Islet precursor cell (in vitro differentiated cells): Measurements from ENCODE around the gene LTBP2.

ENCODE experiments used
- DNase-seq: peaks from one replicate; pipeline ENCODE4 v3.0.0-alpha.2; 2018

LTBP2 gene

DNA sequence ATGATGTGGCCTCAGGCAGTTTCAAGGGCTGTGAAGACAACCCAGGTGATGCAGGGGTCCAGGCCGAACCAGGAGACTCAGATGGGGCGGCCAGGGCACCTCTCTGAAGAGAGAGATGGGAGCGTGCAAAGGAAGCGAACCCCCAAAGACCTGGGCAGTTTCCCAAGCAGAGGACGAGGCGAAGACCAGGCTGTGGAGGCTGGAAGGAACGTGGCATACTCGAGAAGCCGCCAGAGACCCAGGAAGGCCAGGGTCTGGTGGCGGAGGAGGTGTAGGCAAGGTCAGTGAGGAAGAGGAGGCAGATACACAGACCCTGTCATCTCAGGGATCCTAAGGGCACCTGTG, 24.7 kb downstream of the LTBP2 start:
- no peak for DNase-seq

- DNase-seq: no peak
Measured at GRCh38 chr14:74586681-74587362, 25.2 kb downstream of the LTBP2 start.

- no peak for DNase-seq
Measured at GRCh38 chr14:74585406-74586335, 26.4 kb downstream of the LTBP2 start.

GRCh38 chr14:74584951-74585350, 27.1 kb downstream of the LTBP2 start:
- DNase-seq: no peak

DNA sequence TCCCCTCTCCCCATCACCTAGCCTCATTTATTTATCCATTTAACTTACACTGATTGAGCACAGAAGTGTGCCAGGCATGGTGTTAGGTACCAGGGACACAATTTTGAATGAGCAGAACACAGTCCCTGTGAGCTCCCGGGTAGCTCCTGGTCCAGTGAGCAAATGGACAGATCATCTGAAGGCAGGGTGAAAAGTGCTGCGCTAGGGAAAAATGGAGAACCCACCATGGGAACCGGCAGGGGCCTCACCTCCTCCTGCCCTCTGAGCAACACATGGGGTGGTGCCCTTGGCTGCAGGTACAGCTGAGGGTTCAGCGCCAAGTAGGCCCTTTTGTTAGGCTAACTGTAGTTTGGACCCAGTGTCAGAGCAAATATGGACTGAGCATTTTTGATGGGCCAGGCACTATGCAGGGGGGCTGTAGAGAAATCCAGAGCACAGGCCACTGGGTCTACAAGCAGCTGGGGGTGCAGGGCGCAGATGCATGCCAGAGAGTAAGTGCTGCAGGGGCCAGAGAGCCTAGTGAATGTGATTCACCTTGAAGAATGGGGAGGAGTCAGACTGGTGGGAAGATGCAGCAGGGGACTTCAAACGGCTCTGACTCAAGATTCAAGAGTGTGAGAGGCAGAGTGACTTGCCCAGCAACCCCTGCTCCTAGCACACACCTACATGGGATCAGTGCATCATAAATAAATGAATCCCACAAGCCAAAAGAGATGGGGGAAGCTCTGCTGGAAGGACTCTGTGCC, 28.2 kb downstream of the LTBP2 start:
- peak; percentile 93 for DNase-seq

- DNase-seq: no peak
Measured at GRCh38 chr14:74582910-74583581, 29.0 kb downstream of the LTBP2 start.

GRCh38 chr14:74580275-74580672, 31.8 kb downstream of the LTBP2 start:
- no peak for DNase-seq

DNA sequence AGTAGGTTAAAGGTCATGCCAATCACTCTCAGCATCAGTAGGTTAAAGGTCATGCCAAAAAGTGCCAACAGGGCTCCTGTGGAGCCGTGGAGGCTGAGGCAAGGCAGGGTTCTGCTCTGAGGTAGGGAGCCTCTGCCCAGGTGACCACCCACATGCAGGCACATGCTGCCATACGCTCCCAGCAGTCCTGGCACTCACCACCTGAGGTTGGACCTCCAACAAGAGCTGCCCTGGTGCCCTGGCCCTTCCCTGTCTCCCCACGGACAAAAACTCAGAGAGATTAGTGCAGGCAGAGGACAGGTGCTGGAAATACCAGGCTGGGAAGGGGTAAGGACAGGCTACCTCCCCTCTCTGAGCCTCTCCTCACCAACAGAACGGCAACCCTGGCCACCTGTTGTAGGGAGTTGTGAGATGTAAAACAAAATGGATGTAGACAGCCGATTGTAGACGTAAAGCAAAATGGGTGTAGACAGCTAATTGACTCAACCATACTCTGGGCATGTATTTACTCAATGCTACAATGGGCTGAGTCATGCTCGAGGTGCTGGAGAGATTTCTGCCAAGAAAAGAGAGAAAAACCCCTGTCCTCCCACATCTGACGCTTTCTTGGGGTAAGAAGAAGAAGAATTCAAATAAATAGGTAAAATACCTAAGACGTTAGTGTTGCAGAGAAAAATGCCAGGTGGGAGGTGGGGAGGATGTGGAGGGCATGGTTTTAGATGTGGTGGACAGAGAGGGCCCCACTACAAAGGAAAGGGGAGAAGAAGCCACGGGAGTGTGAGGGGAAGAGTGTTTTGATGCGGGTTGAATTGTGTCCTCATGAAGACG, 32.4 kb downstream of the LTBP2 start:
- DNase-seq: peak; percentile 79

DNA sequence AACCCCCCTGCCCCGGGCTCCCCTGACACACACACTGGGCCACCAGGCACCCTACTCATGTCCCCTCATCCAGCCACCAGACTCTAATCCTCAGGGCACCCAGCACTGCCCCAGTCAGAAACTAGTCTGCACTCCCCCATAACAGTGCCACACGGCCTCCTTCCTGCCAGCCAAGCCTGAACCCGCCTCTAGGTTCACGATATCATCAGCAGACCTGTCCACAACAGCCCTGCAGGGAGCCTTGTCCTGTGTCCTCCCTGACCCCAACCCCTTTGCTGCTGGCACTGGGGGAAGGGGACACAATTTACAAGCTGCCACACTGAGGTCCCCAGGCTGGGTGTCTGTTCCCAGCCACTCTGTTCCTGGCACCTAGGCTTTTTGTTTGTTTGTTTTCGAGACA, 33.6 kb downstream of the LTBP2 start:
- DNase-seq: no peak

DNA sequence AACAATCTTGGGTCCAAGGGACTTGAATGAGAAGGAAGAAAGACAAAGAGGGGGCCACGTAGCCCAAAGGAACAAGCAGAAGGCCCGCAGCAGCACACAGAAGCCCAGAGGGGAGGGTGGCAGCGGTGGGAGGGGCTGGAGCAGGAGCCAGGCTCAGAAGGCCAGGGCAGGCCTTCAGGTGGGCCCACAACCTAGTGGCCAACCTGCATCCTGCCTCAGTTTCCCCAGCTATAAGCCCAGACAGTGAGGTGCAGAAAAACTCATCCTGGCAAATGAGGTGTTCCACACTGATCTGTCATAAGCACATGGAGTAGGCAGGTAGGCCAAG, 34.1 kb downstream of the LTBP2 start:
- no peak for DNase-seq

- DNase-seq: no peak
Measured at GRCh38 chr14:74577247-74577947, 34.6 kb downstream of the LTBP2 start.

- no peak for DNase-seq
Measured at GRCh38 chr14:74575936-74576335, 36.1 kb downstream of the LTBP2 start.

- no peak for DNase-seq
Measured at GRCh38 chr14:74575507-74575906, 36.5 kb downstream of the LTBP2 start.

- peak; percentile 76 for DNase-seq
Measured at GRCh38 chr14:74574706-74575105, 37.3 kb downstream of the LTBP2 start.

DNA sequence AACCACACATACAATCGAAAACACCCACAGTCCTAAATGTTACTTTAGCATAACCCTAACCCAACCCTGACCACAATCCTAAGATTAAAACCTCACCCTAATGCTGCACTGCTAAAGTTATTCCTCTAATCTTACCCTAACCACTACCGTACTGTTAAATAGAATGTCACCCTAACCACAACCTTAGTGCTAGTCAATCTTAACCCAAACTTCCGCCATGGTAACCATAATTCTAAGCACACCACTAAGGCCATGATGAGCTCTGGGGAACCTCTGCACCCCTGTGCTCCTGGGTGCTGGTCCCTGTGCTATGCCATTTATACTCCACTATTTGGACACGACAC, 38.0 kb downstream of the LTBP2 start:
- no peak for DNase-seq

DNA sequence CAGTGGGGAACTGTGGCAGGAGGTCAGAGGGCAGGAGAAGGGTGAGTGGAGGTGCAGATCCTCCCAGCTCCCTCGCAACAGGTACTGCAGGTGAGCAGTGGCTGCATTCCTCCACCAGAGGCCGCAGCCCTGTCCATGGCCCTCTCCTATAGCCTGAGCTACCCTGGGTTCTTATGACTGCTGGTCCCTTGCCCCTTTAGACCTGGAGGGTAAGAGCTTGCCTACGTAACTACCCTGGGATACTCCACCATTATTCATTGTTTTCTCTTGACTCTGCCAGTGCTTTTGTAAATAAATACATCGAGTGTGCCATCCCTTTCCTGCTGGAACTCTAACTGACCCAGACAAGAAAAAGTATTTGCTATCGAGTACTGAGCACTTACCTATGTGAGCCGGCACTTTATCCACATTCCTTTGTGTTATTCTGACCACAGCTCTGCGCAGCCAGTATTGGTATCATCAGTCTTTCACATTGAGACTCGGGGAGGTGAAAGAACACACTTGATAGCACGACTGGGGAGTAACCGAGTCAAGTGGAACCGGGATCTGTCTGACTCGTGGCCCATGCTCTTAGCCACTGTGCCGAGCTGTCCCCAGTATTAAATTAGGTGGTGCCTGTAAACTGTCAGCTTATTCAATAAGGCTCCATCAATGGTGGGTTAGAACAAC, 38.5 kb downstream of the LTBP2 start:
- no peak for DNase-seq

DNA sequence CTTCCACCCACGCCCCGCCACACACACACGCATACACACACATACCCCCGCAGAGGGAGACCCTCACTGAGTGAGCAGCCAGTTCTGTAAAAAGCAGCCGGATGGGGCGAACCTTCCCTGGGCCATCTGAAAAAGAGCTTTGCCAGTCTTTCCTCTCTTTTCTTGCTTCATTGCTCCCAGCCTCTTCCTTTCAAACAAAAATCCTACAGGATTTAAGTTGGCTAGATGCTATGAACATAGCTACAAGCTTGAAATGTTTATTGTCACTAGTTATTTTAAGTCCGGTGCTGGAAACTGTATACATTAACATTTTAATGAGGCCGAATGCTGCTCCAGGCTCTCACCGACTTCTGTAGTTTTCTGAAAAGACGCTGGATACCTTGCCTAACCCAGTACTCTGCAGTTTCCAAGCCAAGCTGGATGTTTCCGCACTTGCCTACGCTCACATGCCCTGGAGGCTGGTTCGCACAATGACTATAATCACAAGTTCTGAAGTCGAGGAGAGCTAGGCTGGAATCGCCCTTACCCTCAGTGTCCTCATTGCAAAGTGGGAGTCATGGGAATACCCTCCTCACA, 39.2 kb downstream of the LTBP2 start:
- DNase-seq: peak; percentile 74

GRCh38 chr14:74571901-74572725, 39.9 kb downstream of the LTBP2 start:
- DNase-seq: peak; percentile 84

DNA sequence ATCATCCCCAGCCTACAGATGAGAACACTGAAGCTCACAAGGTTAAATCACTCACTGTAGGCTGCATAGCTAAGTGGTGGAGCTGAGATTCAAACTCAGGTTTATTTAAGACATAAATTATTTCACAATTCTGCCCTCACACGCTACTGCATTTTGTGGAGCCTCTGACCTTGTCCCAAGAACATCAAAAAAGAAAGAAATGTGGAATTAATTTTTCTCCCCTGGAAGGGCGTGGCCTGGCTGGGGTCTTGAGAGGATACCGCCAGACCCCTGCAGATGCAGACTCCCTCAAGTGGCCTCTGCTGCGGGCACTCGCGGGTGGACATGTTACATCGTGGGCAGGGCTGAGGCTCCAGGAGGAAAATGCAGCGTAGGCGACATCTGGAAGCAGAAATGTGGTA, 40.6 kb downstream of the LTBP2 start:
- DNase-seq: no peak

DNA sequence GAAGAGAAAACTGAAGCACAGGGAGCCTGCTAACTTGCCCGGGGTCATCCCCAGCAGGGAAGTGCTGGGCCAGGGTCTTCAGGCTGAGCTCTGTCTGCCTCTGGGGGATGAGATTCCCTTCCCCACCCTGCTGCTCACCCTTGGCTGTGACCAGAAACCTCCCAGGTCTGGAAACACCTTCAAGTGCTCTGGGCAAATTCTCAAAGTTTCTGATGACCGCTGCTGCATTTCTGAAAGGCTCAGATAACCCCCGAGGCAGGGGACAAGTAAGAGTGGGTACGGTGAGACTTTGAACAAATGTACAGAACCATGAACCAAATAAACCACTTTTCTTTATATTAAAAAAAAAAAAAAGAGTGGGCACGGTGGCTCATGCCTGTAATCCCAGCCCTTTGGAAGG, 41.3 kb downstream of the LTBP2 start:
- no peak for DNase-seq
